ENCODE results near the gene MRPL24.

Gene MRPL24

GRCh38 chr1:156703336-156703735, 37.6 kb downstream of the MRPL24 start:
- no peak for FAIRE-seq
- TF ChIP-seq SPI1 (IDR thresholded peaks at IDR 0.05; ENCODE audit: low read depth, low read length): no peak
- no peak for TF ChIP-seq PAX5 (IDR thresholded peaks at IDR 0.05; ENCODE audit: insufficient read depth, low read length, severe bottlenecking)
- TF ChIP-seq POU2F2 (IDR thresholded peaks at IDR 0.05; ENCODE audit: low read depth, low read length): no peak
- no peak for TF ChIP-seq TAF1 (IDR thresholded peaks at IDR 0.05; ENCODE audit: low read depth, low read length)
- TF ChIP-seq POLR2AphosphoS5 (IDR thresholded peaks at IDR 0.05; ENCODE audit: low read depth, low read length): no peak
- no peak for DNase-seq (ENCODE audit: insufficient read length, low spot score)

- TF ChIP-seq TAF1 (IDR thresholded peaks at IDR 0.05; ENCODE audit: low read depth, low read length) (no peak), POLR2AphosphoS5 (IDR thresholded peaks at IDR 0.05; ENCODE audit: low read depth, low read length) (no peak), SPI1 (IDR thresholded peaks at IDR 0.05; ENCODE audit: low read depth, low read length) (no peak), POLR2A (IDR thresholded peaks at IDR 0.05; ENCODE audit: low read depth, low read length) (no peak), POU2F2 (IDR thresholded peaks at IDR 0.05; ENCODE audit: low read depth, low read length) (no peak), PAX5 (IDR thresholded peaks at IDR 0.05; ENCODE audit: insufficient read depth, low read length, severe bottlenecking) (no peak)
- DNase-seq (ENCODE audit: insufficient read length, low spot score) (no peak), FAIRE-seq (no peak)
Observed at GRCh38 chr1:156700736-156701531, 40.0 kb downstream of the MRPL24 start.

GRCh38 chr1:156698995-156699394, 41.9 kb downstream of the MRPL24 start:
- DNase-seq (ENCODE audit: insufficient read length, low spot score): no peak
- FAIRE-seq: no peak
- no peak for TF ChIP-seq POU2F2 (IDR thresholded peaks at IDR 0.05; ENCODE audit: low read depth, low read length)

- TF ChIP-seq POLR2A (IDR thresholded peaks at IDR 0.05; ENCODE audit: low read depth, low read length): no peak
- no peak for TF ChIP-seq POU2F2 (IDR thresholded peaks at IDR 0.05; ENCODE audit: low read depth, low read length)
- no peak for TF ChIP-seq POLR2AphosphoS5 (IDR thresholded peaks at IDR 0.05; ENCODE audit: low read depth, low read length)
- no peak for TF ChIP-seq PAX5 (IDR thresholded peaks at IDR 0.05; ENCODE audit: insufficient read depth, low read length, severe bottlenecking)
- TF ChIP-seq SPI1 (IDR thresholded peaks at IDR 0.05; ENCODE audit: low read depth, low read length): no peak
- no peak for TF ChIP-seq TAF1 (IDR thresholded peaks at IDR 0.05; ENCODE audit: low read depth, low read length)
- FAIRE-seq: no peak
- no peak for DNase-seq (ENCODE audit: insufficient read length, low spot score)
Observed at GRCh38 chr1:156697481-156697880, 43.4 kb downstream of the MRPL24 start.

- TF ChIP-seq POU2F2 (IDR thresholded peaks at IDR 0.05; ENCODE audit: low read depth, low read length): no peak
- no peak for TF ChIP-seq PAX5 (IDR thresholded peaks at IDR 0.05; ENCODE audit: insufficient read depth, low read length, severe bottlenecking)
- no peak for TF ChIP-seq POLR2A (IDR thresholded peaks at IDR 0.05; ENCODE audit: low read depth, low read length)
- TF ChIP-seq TAF1 (IDR thresholded peaks at IDR 0.05; ENCODE audit: low read depth, low read length): no peak
- TF ChIP-seq POLR2AphosphoS5 (IDR thresholded peaks at IDR 0.05; ENCODE audit: low read depth, low read length): no peak
- no peak for TF ChIP-seq SPI1 (IDR thresholded peaks at IDR 0.05; ENCODE audit: low read depth, low read length)
- no peak for FAIRE-seq
- DNase-seq (ENCODE audit: insufficient read length, low spot score): no peak
Observed at GRCh38 chr1:156696755-156697154, 44.1 kb downstream of the MRPL24 start.

- no peak for FAIRE-seq
- no peak for DNase-seq (ENCODE audit: insufficient read length, low spot score)
- TF ChIP-seq POLR2A (IDR thresholded peaks at IDR 0.05; ENCODE audit: low read depth, low read length): no peak
- TF ChIP-seq TAF1 (IDR thresholded peaks at IDR 0.05; ENCODE audit: low read depth, low read length): no peak
Observed at GRCh38 chr1:156694690-156694962, 46.3 kb downstream of the MRPL24 start.

- FAIRE-seq (no peak), DNase-seq (ENCODE audit: insufficient read length, low spot score) (no peak)
- TF ChIP-seq PAX5 (IDR thresholded peaks at IDR 0.05; ENCODE audit: insufficient read depth, low read length, severe bottlenecking) (no peak), POLR2AphosphoS5 (IDR thresholded peaks at IDR 0.05; ENCODE audit: low read depth, low read length) (no peak), POLR2A (IDR thresholded peaks at IDR 0.05; ENCODE audit: low read depth, low read length) (no peak), TAF1 (IDR thresholded peaks at IDR 0.05; ENCODE audit: low read depth, low read length) (no peak), SPI1 (IDR thresholded peaks at IDR 0.05; ENCODE audit: low read depth, low read length) (no peak), POU2F2 (IDR thresholded peaks at IDR 0.05; ENCODE audit: low read depth, low read length) (no peak)
Observed at GRCh38 chr1:156693848-156694689, 46.8 kb downstream of the MRPL24 start.

- DNase-seq (ENCODE audit: insufficient read length, low spot score) (no peak), FAIRE-seq (no peak)
- no peak for TF ChIP-seq POLR2AphosphoS5 (IDR thresholded peaks at IDR 0.05; ENCODE audit: low read depth, low read length)
- no peak for TF ChIP-seq TAF1 (IDR thresholded peaks at IDR 0.05; ENCODE audit: low read depth, low read length)
- no peak for TF ChIP-seq SPI1 (IDR thresholded peaks at IDR 0.05; ENCODE audit: low read depth, low read length)
- TF ChIP-seq POU2F2 (IDR thresholded peaks at IDR 0.05; ENCODE audit: low read depth, low read length): no peak
- no peak for TF ChIP-seq PAX5 (IDR thresholded peaks at IDR 0.05; ENCODE audit: insufficient read depth, low read length, severe bottlenecking)
- TF ChIP-seq POLR2A (IDR thresholded peaks at IDR 0.05; ENCODE audit: low read depth, low read length): no peak
Observed at GRCh38 chr1:156692925-156693847, 47.7 kb downstream of the MRPL24 start.

- TF ChIP-seq TAF1 (IDR thresholded peaks at IDR 0.05; ENCODE audit: low read depth, low read length) (no peak), POLR2A (IDR thresholded peaks at IDR 0.05; ENCODE audit: low read depth, low read length) (no peak), PAX5 (IDR thresholded peaks at IDR 0.05; ENCODE audit: insufficient read depth, low read length, severe bottlenecking) (no peak), POLR2AphosphoS5 (IDR thresholded peaks at IDR 0.05; ENCODE audit: low read depth, low read length) (no peak), SPI1 (IDR thresholded peaks at IDR 0.05; ENCODE audit: low read depth, low read length) (no peak), POU2F2 (IDR thresholded peaks at IDR 0.05; ENCODE audit: low read depth, low read length) (no peak)
- FAIRE-seq (no peak), DNase-seq (ENCODE audit: insufficient read length, low spot score) (no peak)
Observed at GRCh38 chr1:156692441-156692924, 48.4 kb downstream of the MRPL24 start.
